ENCODE measurements around the gene CDC42EP3. TPM values are rescaled to one million over a fixed set of nuclear protein-coding genes. Genes with fewer than 3 reads are reported as not detected.

CDC42EP3 gene
- polyA plus RNA-seq, 3 donors, result 47.0 to 51.7 (median 49.5) TPM

- DNase-seq (ENCODE audit: low read depth in 3 of 3, low spot score in 2 of 3), result no peak
Observed at GRCh38 chr2:37637190-37637860, 34.1 kb downstream of the CDC42EP3 start.

- no peak for DNase-seq (ENCODE audit: low read depth in 3 of 3, low spot score in 2 of 3)
Observed at GRCh38 chr2:37636381-37637066, 34.9 kb downstream of the CDC42EP3 start.

GRCh38 chr2:37635504-37636380 lies 35.7 kb downstream of the CDC42EP3 start:
- no peak for DNase-seq (ENCODE audit: low read depth in 3 of 3, low spot score in 2 of 3)

GRCh38 chr2:37634914-37635503 lies 36.4 kb downstream of the CDC42EP3 start:
- no peak for DNase-seq (ENCODE audit: low read depth in 3 of 3, low spot score in 2 of 3)

GRCh38 chr2:37633845-37634244 lies 37.6 kb downstream of the CDC42EP3 start:
- DNase-seq (ENCODE audit: low read depth in 3 of 3, low spot score in 2 of 3), result no peak

- no peak for DNase-seq (ENCODE audit: low read depth in 3 of 3, low spot score in 2 of 3)
Observed at GRCh38 chr2:37633234-37633633, 38.2 kb downstream of the CDC42EP3 start.

GRCh38 chr2:37632310-37632709 lies 39.1 kb downstream of the CDC42EP3 start:
- no peak for DNase-seq (ENCODE audit: low read depth in 3 of 3, low spot score in 2 of 3)

GRCh38 chr2:37631698-37632097 lies 39.7 kb downstream of the CDC42EP3 start:
- no peak for DNase-seq (ENCODE audit: low read depth in 3 of 3, low spot score in 2 of 3)

- no peak for DNase-seq (ENCODE audit: low read depth in 3 of 3, low spot score in 2 of 3)
Observed at GRCh38 chr2:37631292-37631691, 40.1 kb downstream of the CDC42EP3 start.

- no peak for DNase-seq (ENCODE audit: low read depth in 3 of 3, low spot score in 2 of 3)
Observed at GRCh38 chr2:37630776-37631175, 40.7 kb downstream of the CDC42EP3 start.

GRCh38 chr2:37630301-37630700 lies 41.1 kb downstream of the CDC42EP3 start:
- no peak for DNase-seq (ENCODE audit: low read depth in 3 of 3, low spot score in 2 of 3)

- DNase-seq (ENCODE audit: low read depth in 3 of 3, low spot score in 2 of 3), result no peak
Observed at GRCh38 chr2:37629529-37629928, 41.9 kb downstream of the CDC42EP3 start.

GRCh38 chr2:37627710-37628109 lies 43.7 kb downstream of the CDC42EP3 start:
- no peak for DNase-seq (ENCODE audit: low read depth in 3 of 3, low spot score in 2 of 3)

- DNase-seq (ENCODE audit: low read depth in 3 of 3, low spot score in 2 of 3), result no peak
Observed at GRCh38 chr2:37625796-37626571, 45.5 kb downstream of the CDC42EP3 start.

- no peak for DNase-seq (ENCODE audit: low read depth in 3 of 3, low spot score in 2 of 3)
Observed at GRCh38 chr2:37625156-37625555, 46.3 kb downstream of the CDC42EP3 start.

GRCh38 chr2:37623971-37624900 lies 47.2 kb downstream of the CDC42EP3 start:
- DNase-seq (ENCODE audit: low read depth in 3 of 3, low spot score in 2 of 3), result no peak

GRCh38 chr2:37623406-37623805 lies 48.0 kb downstream of the CDC42EP3 start:
- no peak for DNase-seq (ENCODE audit: low read depth in 3 of 3, low spot score in 2 of 3)

- no peak for DNase-seq (ENCODE audit: low read depth in 3 of 3, low spot score in 2 of 3)
Observed at GRCh38 chr2:37622450-37623100, 48.9 kb downstream of the CDC42EP3 start.

- no peak for DNase-seq (ENCODE audit: low read depth in 3 of 3, low spot score in 2 of 3)
Observed at GRCh38 chr2:37621199-37621598, 50.2 kb downstream of the CDC42EP3 start.

Data from right renal cortex interstitium (tissue), 3 donors.